Measurements from ENCODE around the gene SMCP.

DNA sequence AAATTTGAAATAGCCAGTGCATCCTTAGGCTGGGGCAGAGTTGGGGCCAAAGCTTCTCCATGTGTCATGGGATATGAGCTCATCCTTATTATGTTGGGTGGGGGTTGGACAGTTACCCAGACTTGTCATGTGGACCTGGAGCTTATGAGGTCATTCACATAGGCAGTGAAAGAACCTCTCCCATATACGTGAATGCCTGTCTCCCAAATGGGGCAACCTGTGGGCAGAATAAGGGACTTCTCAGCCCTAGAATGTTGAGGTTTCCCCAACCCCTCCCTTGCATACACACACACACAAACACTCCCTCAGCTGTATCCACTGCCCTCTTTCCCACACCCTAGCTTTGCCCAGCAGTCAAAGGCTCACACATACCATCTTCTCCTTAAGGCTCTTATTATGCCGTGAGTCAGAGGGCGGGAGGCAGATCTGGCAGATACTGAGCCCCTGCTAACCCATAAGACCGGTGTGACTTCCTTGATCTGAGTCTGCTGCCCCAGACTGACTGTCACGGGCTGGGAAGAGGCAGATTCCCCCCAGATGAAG, 28.0 kb downstream of the SMCP start:
- TF ChIP-seq, protein P1, sequence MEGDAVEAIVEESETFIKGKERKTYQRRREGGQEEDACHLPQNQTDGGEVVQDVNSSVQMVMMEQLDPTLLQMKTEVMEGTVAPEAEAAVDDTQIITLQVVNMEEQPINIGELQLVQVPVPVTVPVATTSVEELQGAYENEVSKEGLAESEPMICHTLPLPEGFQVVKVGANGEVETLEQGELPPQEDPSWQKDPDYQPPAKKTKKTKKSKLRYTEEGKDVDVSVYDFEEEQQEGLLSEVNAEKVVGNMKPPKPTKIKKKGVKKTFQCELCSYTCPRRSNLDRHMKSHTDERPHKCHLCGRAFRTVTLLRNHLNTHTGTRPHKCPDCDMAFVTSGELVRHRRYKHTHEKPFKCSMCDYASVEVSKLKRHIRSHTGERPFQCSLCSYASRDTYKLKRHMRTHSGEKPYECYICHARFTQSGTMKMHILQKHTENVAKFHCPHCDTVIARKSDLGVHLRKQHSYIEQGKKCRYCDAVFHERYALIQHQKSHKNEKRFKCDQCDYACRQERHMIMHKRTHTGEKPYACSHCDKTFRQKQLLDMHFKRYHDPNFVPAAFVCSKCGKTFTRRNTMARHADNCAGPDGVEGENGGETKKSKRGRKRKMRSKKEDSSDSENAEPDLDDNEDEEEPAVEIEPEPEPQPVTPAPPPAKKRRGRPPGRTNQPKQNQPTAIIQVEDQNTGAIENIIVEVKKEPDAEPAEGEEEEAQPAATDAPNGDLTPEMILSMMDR (IDR thresholded peaks at IDR 0.05; ENCODE audit: low read depth, low read length, poor library complexity, severe bottlenecking), result no peak
- no peak for TF ChIP-seq EZH2phosphoT487 (IDR thresholded peaks at IDR 0.05; ENCODE audit: borderline replicate concordance, low read length)

All from DOHH2 (cell line).